NCI-H2171 treated with DMSO at 0.1 percent for 48 hours (cell line): ENCODE results near the gene ADAMTS2.

ENCODE experiments used
- DNase-seq: peaks from one replicate; lab custom pipeline; 2025; lab: John Stamatoyannopoulos, UW

ADAMTS2 gene

DNA sequence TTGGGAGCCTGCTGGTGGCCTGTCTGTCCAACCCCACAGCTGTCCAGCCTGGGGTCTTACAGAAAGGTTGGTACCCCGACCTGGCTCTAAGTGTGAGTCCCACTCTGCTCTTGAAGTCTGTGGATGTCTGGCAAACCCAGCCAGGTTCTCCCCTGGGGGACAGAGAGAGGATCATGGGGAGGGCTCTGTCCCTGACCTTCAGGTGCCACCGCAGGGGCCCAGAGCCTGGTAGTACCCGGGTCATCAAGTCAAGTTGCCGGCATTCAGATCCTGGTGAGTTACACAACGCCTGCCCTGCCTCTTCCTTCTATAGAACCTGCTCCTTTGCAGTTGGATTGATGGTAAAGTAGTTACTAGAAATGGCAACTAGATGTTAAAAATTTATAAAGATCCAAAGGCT, 66.7 kb downstream of the ADAMTS2 start:
- DNase-seq = no peak

DNA sequence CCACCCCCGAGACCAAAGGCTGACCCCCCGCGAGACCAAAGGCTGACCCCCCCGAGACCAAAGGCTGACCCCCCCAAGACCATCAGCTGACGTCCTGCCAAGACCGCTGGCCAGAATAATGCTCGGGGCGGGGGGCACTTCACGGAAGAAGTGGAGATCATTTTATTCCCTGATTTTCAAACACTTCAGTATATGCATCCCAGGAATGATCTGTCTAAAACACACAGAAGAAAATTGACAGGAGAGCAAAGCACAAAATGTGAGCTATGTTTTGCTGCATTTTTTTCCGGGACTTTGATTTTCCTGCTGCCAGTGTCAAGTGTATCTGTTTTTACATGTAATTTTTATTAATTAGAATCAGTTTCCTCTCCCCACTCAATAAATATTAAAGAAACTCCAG, 67.1 kb downstream of the ADAMTS2 start:
- DNase-seq = no peak

DNA sequence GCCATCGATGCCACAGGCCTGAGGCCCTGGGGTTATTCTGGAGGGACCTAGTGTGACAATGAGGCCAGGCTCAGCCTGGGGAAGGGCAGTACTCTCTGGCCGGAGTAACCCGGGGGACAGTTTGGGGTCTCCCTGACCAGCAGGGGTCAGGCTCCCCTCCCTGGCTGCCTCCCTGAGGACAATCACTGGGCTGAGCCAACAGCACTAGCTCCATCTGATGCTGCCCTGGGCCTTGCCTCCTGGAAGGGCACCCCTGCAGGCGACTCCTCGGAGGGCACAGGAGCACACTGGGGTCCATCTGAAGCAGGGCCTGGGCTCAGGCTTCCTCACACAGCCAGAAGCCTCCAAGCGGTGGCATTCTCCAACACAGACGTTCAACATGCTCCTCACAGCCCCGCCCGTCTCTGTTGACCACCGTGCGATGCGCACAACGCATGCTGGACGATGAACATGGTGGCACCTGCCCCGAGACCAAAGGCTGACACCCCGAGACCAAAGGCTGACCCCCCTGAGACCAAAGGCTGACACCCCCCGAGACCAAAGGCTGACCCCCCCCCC, 68.3 kb downstream of the ADAMTS2 start:
- no peak for DNase-seq

DNA sequence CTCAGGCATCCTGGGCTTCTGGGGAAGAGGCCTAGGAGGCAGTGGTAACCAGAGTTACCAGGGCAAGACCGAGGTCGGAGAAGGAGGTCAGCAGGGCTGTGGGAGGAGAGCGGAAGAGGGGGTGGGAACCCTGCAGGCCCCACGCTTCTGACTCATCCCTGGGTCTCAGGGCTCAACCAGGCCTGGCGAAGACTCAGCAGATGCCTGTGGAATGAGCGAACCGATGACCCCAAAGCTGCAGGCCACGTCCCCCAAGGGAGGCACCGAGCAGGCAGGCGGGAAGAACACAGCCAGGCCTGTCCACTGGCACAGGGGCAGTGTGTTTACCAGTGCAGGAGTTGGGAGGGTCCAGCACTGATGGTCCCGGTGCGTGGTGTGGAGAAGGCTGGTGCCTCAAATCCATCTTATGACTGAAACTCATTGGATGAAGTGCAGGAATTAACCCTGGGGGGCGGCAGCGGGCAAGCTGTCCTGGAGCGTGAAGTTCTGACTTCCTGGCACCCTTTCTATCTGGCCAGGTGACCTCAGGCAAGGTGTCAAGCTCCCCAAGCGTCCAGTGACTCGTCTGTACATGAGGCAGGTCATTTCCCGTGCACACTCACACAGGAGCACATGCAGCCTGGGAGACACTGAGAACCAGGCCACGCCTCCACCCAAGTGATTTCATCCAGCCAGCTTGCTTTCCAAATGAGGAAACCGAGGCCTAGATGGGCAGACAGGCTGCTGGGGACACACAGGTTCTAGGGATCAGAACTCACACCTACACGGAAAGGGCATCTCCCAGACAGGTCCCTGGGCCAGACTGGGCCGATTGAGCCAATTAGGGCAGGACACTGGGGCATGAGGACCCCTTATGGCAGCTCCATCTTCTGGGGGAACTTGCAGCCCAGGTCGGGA, 69.1 kb downstream of the ADAMTS2 start:
- no peak for DNase-seq

DNA sequence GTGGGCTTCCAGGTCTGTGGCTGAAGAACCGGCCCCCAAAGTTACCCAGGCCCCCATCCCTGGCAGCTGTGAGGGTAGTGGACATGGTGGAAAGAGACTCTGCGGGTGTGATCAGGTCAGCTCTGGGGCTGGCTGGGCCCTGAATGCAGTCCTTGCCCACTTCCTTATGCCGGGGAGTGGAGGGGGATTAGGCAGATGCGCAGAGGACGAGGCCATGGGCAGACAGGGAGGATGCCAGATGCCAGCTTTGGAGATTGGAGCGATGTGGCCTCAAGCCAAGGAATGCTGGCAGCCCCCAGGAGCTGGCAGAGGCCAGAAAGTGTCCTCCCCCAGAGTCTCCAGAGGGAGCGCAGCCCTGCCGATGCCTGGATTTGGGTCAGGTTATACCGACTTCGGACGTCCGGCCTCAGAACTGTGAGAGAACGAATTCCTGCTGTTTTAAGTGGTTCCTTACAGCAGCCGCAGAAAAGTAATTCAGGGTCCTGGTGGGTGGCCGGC, 69.8 kb downstream of the ADAMTS2 start:
- no peak for DNase-seq

DNA sequence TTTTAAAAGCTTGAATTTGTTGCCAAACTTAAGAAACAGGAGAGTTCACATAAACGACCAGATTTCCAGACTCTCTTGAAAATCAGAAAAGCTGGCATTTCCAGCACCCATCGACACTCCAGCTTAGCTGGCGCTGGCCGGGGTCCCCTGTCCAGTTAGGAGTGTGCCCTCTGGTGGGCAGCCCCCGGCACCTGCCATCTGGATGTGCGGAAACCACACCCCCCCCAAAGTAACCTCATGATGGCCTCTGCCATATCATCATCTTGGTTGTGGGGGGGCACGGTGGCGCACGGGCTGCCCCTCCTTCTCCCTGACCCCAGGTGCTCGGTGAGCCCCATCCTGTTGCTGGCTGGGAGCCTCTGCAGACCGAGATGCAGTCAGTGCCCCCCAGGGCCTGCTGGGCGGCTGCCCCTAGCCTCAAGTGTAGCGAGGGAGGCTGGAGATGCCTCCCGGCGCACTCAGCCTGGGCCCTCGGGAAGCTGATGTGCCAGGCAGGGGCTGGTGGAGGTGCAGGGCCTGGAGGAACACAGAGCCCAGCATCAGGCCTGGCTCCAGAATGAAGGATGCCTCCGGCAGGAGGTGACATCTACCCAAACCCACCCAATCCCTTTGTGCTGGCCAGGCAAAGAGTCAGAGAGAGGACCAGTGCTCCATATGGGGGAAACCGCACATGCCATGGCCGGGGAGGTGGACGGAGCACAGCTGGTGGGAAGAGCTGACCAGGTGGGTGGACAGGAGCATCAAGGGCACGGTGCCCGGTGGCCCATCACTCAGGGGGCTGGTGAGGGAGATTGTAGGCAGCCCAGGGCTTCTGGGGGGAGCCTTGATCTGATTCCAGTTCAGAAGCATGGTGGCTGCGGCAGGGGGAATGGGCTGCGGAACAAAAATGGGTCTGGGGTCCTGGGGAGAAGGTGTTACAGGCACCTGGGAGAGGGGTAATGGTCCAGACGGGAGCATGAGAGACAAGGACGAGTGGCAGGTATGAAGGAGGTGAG, 70.6 kb downstream of the ADAMTS2 start:
- DNase-seq = no peak

DNA sequence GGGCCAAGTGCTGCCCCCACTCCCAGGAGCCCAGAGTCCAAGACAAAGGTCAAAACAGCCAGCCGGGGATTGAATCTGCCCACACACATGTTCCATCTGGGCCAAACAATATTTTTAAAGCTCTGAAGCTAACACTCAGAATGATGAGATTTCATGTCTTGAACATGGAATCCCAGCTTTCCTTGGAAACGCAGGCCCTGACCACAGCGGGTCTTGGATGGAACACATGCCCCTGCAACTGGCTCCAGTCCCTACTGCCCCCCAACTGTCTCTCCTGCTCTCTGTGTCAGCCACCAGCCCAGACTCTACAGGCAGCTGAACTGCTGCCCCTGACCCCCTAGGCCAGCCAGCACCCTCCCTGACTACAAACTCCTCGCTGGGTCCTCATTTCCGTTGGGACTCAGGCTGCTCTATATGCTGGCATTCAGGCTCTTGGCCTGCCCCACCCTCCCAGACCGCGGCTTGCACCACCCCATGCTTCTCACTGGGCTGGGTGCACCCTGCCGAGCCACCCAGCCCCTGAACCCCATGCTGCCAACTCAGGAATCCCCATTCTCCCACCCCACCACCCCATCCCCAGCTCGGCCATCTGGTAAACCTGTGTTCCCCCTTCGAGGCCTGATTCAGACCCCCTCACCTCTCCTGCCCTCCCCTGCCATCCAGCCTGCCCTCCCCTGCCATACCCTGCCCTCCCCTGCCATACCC, 71.7 kb downstream of the ADAMTS2 start:
- DNase-seq = no peak

DNA sequence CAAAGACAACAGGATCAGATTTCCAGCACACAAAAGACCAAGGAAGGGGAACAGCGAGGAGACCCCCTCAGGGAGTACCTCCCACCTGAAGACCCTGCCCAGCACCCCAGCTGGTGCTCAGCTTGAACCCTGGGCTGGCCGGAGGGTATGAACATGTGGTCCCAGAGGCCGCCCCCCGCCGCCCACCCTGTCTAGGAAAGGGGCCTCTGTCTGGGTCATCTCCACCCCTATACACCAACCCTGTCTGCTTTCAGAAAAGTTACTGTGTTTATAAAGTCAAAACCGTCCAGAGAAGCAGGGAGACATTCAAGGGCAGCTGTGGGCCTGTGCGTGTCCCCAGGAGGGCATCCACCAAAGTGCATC, 72.2 kb downstream of the ADAMTS2 start:
- DNase-seq = no peak

DNA sequence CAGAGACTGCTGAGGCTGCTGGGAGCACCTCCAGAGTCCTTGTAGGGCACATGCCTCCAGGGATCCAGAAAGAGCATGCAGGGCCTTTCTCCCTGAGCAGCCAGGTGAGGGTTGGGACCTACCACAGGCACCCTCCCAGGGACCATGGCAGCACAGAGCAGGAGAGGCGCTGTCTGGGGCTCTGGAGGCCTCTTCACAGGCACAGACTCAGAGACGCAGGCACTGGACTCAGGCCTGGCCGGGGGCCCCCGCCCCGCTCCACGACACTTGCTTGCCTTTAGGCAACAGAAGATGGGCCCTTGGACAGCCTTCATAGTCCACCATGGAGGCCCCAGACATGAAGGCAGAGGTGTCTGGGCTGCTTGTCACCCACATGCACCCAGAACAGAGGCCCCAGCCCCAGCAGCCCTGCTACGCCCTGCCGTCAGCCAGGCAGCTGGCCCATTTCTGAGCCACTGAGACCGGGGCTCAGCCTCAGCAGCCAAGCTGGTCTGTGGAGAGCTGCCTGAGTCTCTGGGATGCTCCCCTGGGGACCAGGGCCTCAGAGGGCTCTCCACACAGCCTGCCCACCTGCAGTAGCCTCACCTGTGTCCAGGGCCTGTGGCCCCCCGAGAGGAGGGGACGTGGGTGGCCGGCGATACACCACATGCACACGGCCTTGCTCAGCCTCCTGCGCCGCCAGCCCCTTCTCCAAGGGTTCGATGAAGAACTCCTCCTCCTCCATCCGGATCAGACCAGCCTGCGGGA, 72.8 kb downstream of the ADAMTS2 start:
- no peak for DNase-seq

DNA sequence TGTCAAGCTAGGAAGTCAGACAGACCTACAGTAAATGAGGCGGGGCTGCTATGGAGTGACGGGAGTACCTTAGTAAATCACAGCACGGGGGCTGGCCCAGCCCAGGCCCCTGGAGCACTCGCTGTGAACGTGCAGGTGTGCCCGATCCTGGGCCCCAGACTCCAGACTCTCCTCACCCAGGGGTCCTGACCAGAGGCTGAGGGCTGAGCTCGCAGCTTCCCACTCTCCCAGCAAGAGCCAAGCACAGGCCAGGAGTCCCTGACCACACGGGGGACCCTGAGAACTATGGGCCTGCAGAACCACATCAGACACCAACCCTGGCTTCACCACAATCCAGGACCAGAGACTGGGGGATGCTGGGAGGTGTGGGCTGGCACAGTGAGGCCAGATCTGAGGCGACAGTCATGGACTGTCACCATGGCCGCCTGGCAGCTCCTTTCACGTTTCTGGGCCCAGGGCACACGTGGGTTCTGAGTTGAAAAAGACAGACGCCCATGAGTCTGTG, 73.4 kb downstream of the ADAMTS2 start:
- no peak for DNase-seq

DNA sequence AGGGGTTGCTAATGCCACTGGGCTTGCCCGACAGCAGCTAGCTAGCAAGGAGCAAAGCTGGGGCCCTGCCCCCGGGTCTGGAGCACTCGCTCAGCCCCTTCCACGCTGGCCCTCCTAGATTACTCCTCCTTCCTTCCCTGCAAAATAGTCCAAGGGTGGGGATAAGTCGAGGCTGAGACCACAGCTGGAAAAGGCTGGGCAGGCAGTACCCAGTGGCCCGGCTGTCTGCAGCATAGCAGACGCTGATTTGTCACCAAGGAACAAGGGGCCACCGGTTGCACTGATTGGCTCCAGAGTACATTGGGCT, 73.9 kb downstream of the ADAMTS2 start:
- DNase-seq = no peak

DNA sequence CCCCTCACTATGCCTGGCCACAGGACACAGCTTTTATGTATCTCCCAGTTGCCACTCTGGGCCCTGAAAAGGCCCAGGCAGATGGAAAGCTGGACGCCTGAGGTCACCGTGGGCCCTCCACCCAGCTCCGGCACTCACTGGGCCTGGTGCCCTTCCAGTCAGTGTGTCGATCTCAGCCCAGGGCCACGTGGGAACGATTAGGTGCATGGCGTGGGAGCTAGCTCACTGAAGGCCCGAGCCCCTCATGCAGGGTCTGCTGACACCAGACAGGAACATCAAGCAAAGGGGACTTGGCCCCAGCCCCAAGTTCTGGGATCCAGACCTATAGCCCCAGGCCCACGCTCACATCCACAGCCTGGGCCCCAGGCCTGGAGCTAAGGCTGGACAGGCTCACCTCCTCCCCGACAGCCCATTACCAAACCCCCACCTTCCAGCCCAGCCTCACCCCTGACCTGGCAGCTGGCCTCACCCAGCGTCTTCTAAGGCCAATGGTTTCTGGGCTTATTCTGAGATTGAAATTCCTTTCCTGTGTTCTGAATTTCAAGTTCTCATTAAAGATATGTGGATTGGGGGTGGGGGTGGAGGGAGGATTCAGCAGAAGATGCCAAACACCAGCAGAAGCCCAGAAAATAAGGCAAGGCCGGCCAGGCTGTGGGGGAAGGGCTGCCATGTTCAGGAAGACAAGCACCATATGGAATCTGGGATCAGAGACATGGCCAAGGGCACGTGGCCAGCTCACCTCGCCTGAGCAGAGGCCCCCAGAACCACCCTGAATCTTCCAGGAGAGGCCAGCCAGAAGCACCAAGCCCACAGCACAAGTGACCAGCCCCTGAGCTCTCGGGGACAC, 74.5 kb downstream of the ADAMTS2 start:
- DNase-seq = no peak

DNA sequence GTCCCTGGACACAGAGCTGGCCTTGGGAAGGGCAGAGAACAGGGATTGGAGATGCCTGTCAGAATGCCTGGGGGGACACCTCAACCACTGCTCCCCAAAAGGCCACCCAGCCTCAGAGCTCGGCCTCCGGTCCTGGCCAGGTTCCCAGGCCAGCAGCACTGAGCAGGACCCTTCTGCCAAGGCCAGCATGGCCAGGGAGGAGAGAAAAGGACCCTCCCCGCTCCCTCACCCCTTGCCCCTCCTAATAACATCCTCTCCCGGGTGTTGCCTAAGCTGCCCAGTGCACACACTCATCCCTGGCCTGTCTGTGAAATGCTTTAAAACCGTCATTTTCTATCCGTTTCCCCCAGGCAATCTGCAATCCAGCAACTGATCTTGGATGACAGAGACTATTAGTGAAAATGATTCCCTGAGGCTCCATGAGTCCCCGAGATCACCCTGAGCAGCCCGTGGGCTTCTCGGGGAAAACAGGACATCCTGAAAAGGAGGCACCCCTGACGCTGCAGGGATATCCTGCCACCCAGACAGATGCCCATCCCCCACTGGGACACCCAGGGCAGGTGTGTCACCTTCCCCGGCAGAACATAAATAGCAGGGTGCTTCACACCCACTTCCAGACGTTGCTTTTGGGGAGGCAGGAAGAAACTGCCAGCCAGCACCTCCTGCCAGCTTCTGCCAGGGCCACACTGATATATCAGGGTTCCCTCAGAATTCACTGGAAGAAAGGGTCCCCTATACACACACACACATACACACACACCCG, 75.3 kb downstream of the ADAMTS2 start:
- DNase-seq = no peak

DNA sequence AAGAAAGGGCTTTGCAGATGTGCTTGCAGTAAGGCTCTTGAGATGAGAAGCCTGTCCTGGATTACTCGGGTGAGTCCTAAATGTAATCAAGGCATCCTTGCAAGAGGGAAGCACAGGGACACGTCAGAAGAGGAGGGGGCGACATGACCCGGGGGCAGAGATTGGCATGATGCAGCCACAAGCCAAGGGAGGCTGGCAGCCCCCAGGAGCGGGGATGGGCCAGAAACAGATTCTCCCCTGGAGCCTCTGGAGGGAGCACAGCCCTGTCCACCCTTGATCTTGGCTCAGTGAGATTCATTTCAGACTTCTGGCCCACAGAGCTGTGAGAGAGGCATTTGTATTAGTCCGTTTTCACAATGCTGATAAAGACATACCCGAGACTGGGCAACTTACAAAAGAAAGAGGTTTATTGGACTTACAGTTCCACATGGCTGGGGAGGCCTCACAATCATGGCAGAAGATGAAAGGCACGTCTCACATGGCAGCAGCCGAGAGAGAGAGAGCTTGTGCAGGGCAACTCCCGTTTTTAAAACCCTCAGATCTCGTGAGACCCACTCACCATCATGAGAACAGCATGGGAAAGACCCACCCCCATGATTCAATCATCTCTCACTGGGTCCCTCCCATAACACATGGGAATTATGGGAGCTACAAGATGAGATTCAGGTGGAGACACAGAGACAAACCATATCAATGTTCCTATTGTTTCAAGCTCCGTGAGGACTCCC, 76.1 kb downstream of the ADAMTS2 start:
- DNase-seq = no peak

DNA sequence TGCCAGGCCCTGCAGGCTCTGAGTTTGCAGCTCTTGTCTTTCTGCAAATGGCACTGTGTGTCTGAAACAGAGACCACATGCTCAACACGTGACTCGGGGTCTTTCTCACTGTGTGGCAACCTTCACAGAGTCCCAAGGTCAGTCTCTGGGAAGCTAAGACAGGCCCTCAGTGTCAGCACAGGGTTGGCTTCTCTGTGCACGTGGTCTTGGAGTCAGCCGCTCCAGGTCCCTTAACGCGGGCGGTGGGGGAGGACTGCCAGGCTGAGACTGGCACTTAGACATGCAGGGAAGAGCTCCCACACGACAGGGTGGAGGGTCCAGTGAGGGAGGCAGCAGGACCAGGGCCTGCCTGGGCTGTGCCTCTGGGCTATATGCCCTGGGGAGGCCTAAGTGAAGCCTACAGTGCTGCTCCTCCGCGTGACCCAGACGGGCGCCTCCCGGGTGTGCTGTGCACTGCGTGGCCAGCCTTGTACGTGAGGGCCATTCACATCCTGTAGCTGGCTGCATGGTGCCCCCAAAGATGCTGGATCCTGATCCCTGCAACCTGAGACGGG, 76.8 kb downstream of the ADAMTS2 start:
- no peak for DNase-seq

DNA sequence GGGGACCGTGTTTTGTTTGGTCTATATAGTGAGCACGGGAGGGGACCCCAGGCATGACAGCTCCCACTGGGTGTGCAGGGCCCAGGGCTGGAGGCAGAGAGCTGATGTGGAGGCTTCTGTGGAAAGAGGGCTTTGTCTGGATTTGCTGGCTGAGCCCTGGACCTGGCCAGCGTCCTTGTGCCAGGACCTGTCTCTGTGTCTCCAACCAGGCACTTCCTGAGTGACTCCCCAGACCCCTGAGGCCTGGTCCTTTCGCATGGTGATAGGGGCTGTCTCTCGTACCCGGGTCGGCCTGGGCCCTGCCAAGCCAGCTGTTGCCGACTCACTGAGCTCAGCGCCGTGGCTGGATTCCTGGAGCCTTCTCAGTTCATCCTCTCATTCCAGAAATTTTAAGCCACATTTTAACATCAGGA, 77.6 kb downstream of the ADAMTS2 start:
- no peak for DNase-seq

DNA sequence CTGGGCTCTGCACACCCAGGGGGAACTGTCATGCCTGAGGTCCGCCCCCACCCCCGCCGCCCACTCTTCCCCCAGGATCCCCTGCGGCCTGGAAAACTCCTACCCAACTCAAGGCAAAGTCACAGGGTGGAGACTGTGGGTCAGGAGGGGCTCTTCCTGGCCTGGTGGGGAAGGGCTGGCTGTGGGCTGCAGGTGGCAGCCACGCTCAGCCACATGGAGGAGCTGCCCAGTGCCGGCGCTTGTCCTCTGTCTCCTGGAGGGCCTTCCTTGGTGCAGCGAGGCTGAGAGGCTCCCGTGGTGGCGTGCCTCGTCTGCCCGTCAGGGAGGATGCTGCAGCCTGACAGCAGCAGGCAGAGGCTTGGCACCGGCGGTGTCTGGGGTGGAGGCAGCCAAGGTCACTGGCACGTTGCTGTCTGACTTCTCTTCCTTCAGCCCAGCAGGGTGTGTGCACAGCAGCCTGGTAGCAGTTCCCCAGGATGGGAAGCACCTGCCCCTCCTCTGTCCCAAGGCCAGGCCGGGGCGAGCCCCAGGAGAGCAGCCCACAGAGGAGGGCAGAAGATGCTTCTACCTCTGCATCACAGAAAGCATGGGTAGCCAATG, 78.1 kb downstream of the ADAMTS2 start:
- DNase-seq = no peak
